Heart right ventricle (tissue), 16 donors: ENCODE results near the gene IP6K3. TPM values are rescaled to one million over a fixed set of nuclear protein-coding genes. Genes with fewer than 3 reads are reported as not detected.

Experiments used
- ATAC-seq, 8 donors: fragments of 200-7000 bp; cut with Tn5 transposase; one replicate each; pipeline ENCODE4 v1.9.1; 2020; ENCODE audit warnings: mild to moderate bottlenecking in 8 of 8, moderate library complexity in 8 of 8, moderate number of reproducible peaks in 1 of 8
- DNase-seq, 2 donors: peaks; one replicate each; pipeline ENCODE4 v3.0.0-alpha.2; 2020
- H3K27ac ChIP-seq, 10 donors: fragments of 200-600 bp; sonication (generic) in 2 of 10; one replicate each; pipeline versions ENCODE4 v1.5.0 to v1.8.0; 2020 to 2022; ENCODE audit warnings: mild to moderate bottlenecking in 3 of 10
- H3K27me3 ChIP-seq, 7 donors: fragments of 200-600 bp; one replicate each; pipeline ENCODE4 v1.8.0; 2021 to 2022; ENCODE audit warnings: mild to moderate bottlenecking in 2 of 7
- H3K36me3 ChIP-seq, 9 donors: fragments of 200-600 bp; sonication (generic) in 1 of 9; one replicate each; pipeline versions ENCODE4 v1.5.0 to v1.8.0; 2020 to 2022; ENCODE audit warnings: mild to moderate bottlenecking in 2 of 9
- H3K4me1 ChIP-seq, 9 donors: fragments of 200-600 bp; sonication (generic) in 1 of 9; one replicate each; pipeline versions ENCODE4 v1.5.0 to v1.8.0; 2020 to 2022; ENCODE audit warnings: mild to moderate bottlenecking in 4 of 9
- H3K4me3 ChIP-seq, 10 donors: fragments of 200-600 bp; sonication (generic) in 2 of 10; one replicate each; pipeline versions ENCODE4 v1.5.0 to v1.8.0; 2020 to 2022; ENCODE audit warnings: mild to moderate bottlenecking in 7 of 10, moderate library complexity in 2 of 10
- H3K9me3 ChIP-seq, 11 donors: fragments of 200-600 bp in 10 of 11; sonication (generic) in 2 of 11; one replicate each; pipeline versions ENCODE4 v1.5.0 to v1.8.0; 2013 to 2022; ENCODE audit warnings: mild to moderate bottlenecking in 2 of 11, control low read depth in 1 of 11, moderate library complexity in 1 of 11
- CTCF ChIP-seq, 9 donors: fragments of 200-600 bp; sonication (generic) in 2 of 9; IDR thresholded peaks; one replicate each; pipeline versions ENCODE4 v1.5.0 to v1.8.0; 2021 to 2022; ENCODE audit warnings: antibody characterized with exemption in 9 of 9, mild to moderate bottlenecking in 5 of 9, moderate library complexity in 1 of 9
- WGBS, 2 donors: extraction: QIAGEN DNeasy Blood & Tissue Kit; methylation state at CpG; one replicate each; pipeline ENCODE4 v1.1.7; 2013; ENCODE audit warnings: inconsistent platforms in 1 of 2; 5-methylcytosine and 5-hydroxymethylcytosine counted together
- intact Hi-C, 10 donors: fragments of 100-400 bp; cut with DNase I; formaldehyde crosslinking; loops; one replicate each; pipeline versions ENCODE4 v1.11.1 to v1.14.2; 2022
- polyA plus RNA-seq, 2 donors: library from polyadenylated mRNA; stranded (reverse); fragments of 200-250 nt; gene quantifications; one replicate each; pipeline ENCODE4 v1.2.3, GENCODE V29; 2013
- total RNA-seq, 10 donors: library from RNA; stranded (reverse); fragmentation: NEBNext Ultra II Directional in 3 of 10; extraction: Animal tissue kit (Norgen Biotek cat#: 25700) in 3 of 10; gene quantifications; one replicate each; pipeline versions ENCODE4 v1.2.1 to v1.2.4, GENCODE V29; 2021 to 2023
- donor health status: Arrhythmogenic right ventricular cardiomyopathy.
- donor health status: ischemic (EF 13 %, LVEDD 7.1; RV severe dilation, severe dysfunction).
- donor health status: healthy with polysubstance abuse.
- donor health status: DM: no; HTN: yes; CAD: no.
- donor health status: DM: no; HTN: no; CAD: no.
- donor health status: ischemic (EF 25% LVEDD 6.9; RV normal size, moderate dysfunction).
- donor health status: ischemic (EF 25% LVEDD 5.7; RV mildly dilated, moderate dysfunction).
- donor health status: healthy.
- donor health status: DM: yes; HTN: yes; CAD: no.
- donor health status: Ischemic cardiomyopathy.
- donor health status: ischemic (EF 35%, LVEDD 5.7; RV mildly dilated, moderate dysfunction).
- donor health status: nonischemic (EF 11% LVEDD 7.7; RV severe dilation, severe dysfunction).
- donor health status: DM: yes; HTN: yes; CAD: no.
- donor health status: PGD.
- donor health status: ischemic (EF 29% LVEDD 5.4; RV normal size, mild dysfunction).
- donor health status: nonischemic (EF 23%, LVEDD 6.1; RV moderate dilation, normal function).

The IP6K3 gene
- total and polyA plus RNA-seq, 12 donors: 15.9 to 55.7 (median 27.5) TPM

- 64 to 72% methylated on average over 12 of the region's 12 CpGs for WGBS, 2 donors
- H3K9me3 ChIP-seq: no peaks in the 10 kb centered on the region
- TF ChIP-seq CTCF (IDR thresholded peaks at IDR 0.05): no peak
- intact Hi-C loops: loop anchor here in 2 of 10 donors (10.0 kb wide), 2 partner anchors 257 to 487 kb away; partner anchors contain the start of genes HSD17B8 (in 1 of the 2), RING1 (in 1 of the 2), RXRB (in 1 of the 2) and SLC39A7 (in 1 of the 2)
- H3K4me3 ChIP-seq: no peak overlapping the region
- H3K4me1 ChIP-seq: peaks cover 52 to 71% (median 61%) of the 10 kb centered on the region in 9 donors
- no peaks in the 10 kb centered on the region for H3K27me3 ChIP-seq
- peak overlapping the region; percentile 49 to 88 (median 79) for H3K27ac ChIP-seq
- ATAC-seq: peak; percentile 11 to 72 (median 58)
- H3K36me3 ChIP-seq: peaks cover 0 to 87% (median 4%) of the 10 kb centered on the region in 9 donors
- DNase-seq: peak; percentile 27 to 66
Observed at GRCh38 chr6:33692078-33692759, 54.5 kb downstream of the IP6K3 start.

DNA sequence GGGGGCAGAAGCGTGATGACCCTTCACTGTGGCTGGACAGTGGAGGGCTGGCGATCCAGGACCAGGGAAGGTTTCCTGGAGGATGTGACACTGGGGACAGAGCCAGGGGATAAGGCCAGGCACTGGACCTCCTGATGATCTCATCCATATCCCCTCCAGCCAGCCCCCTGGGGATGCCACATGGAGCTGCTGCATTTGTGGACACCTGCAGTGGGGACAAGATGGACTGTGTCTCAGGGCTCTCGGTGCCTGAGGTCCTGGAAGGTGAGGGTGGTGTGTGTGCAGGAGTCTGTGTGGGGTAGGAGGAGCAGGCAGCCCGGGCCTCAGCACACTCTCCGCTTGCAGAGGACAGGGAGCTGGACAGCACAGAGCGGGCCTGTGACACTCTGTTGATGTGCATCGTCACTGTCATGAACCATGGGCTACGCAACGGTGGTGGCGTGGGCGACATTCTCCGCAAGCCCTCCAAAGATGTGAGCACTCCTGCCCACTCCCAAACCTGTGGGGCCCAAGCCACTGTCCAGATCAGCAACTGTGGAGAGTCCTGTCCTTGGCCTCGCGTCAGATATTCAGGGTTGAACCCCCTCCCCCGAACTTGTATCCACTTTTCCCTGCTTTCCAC lies 55.1 kb downstream of the IP6K3 start:
- no peak for TF ChIP-seq CTCF (IDR thresholded peaks at IDR 0.05)
- intact Hi-C loops: loop anchor here in 2 of 10 donors (10.0 kb wide), 2 partner anchors 257 to 487 kb away; partner anchors contain the start of genes HSD17B8 (in 1 of the 2), RING1 (in 1 of the 2), RXRB (in 1 of the 2) and SLC39A7 (in 1 of the 2)
- Histone ChIP-seq H3K9me3 (no peaks in the 10 kb centered on the region), H3K4me3 (no peak overlapping the region), H3K27me3 (no peaks in the 10 kb centered on the region), H3K4me1 (peaks cover 48 to 65% (median 54%) of the 10 kb centered on the region in 9 donors), H3K27ac (peak overlapping the region in 9 of 10 donors; percentile 67 to 88 (median 79)), H3K36me3 (peaks cover 0 to 91% (median 4%) of the 10 kb centered on the region in 9 donors)
- ATAC-seq: peak in 1 of 8 donors; percentile 2
- no peak for DNase-seq
- WGBS, 2 donors: 84 to 85% methylated on average over 15 of the region's 15 CpGs

DNA sequence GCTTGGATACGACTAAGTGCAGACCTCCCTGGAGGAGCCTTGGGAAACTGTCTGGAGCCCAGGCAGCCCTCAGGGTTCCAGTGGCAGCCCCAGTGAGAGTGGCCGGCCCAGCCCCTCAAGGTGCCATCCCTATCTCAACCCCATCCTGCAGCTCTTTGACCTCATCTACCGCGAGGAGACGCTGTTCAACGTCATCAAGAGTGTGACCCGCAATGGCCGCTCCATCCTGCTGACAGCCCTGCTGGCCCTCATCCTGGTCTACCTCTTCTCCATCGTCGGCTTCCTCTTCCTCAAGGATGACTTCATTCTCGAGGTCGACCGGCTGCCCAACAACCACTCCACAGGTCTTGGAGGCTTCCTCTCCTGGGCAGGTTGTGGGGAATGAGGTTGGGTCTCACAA lies 55.9 kb downstream of the IP6K3 start:
- ATAC-seq: no peak
- Histone ChIP-seq H3K27me3 (no peaks in the 10 kb centered on the region), H3K27ac (no peak overlapping the region), H3K9me3 (no peaks in the 10 kb centered on the region), H3K4me3 (no peak overlapping the region), H3K36me3 (peaks cover 0 to 91% (median 4%) of the 10 kb centered on the region in 9 donors), H3K4me1 (peaks cover 40 to 57% (median 46%) of the 10 kb centered on the region in 9 donors)
- intact Hi-C loops: loop anchor here in 2 of 10 donors (10.0 kb wide), 2 partner anchors 256 to 486 kb away; partner anchors contain the start of genes HSD17B8 (in 1 of the 2), RING1 (in 1 of the 2), RXRB (in 1 of the 2) and SLC39A7 (in 1 of the 2)
- DNase-seq: no peak
- WGBS, 2 donors: 71 to 79% methylated on average over 13 of the region's 13 CpGs
- TF ChIP-seq CTCF (IDR thresholded peaks at IDR 0.05): no peak

DNA sequence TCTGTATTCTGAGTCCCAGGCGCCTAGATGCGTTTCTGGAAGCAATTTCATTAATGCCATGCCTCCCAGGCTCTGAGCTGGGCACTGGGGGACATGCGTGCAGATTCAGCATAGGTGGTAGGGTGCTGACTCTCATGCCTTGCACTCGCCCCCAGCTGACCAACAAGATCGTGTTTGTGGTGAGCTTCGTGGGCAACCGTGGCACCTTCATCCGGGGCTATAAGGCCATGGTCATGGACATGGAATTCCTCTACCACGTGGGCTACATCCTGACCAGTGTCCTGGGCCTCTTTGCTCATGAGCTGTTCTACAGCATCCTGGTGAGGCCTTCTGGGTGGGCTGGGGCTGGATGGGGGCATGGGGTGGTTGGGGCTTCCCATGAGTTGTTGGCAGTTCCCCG lies 56.8 kb downstream of the IP6K3 start:
- no peak for TF ChIP-seq CTCF (IDR thresholded peaks at IDR 0.05)
- intact Hi-C loops: loop anchor here in 2 of 10 donors (10.0 kb wide), 2 partner anchors 255 to 485 kb away; partner anchors contain the start of genes HSD17B8 (in 1 of the 2), RING1 (in 1 of the 2), RXRB (in 1 of the 2) and SLC39A7 (in 1 of the 2)
- Histone ChIP-seq H3K9me3 (no peaks in the 10 kb centered on the region), H3K27me3 (no peaks in the 10 kb centered on the region), H3K4me1 (peaks cover 32 to 48% (median 37%) of the 10 kb centered on the region in 9 donors), H3K36me3 (peaks cover 0 to 91% (median 4%) of the 10 kb centered on the region in 9 donors), H3K4me3 (no peak overlapping the region), H3K27ac (no peak overlapping the region)
- ATAC-seq (no peak), DNase-seq (no peak)
- WGBS, 2 donors: 94 to 95% methylated on average over 10 of the region's 10 CpGs
